Hematopoietic multipotent progenitor cell (in vitro differentiated cells): ENCODE results near the gene SPIRE2. TPM values are rescaled to one million over a fixed set of nuclear protein-coding genes. Genes with fewer than 3 reads are reported as not detected.
A peak's percentile ranks its signal among the peaks of the same experiment; 100 is the strongest.

Source experiments
- DNase-seq, 3 donors: peaks; one replicate each; pipeline ENCODE4 v3.0.0-alpha.2; 2011 to 2015; ENCODE audit warnings: low read depth in 2 of 3, low spot score in 2 of 3
- total RNA-seq: library from RNA; depleted of rRNA; stranded (reverse); fragments of >200 nt; gene quantifications from one replicate; pipeline ENCODE4 v1.2.3, GENCODE V29; 2012

The SPIRE2 gene
- total RNA-seq, 1 donor, result 0.54 TPM

DNA sequence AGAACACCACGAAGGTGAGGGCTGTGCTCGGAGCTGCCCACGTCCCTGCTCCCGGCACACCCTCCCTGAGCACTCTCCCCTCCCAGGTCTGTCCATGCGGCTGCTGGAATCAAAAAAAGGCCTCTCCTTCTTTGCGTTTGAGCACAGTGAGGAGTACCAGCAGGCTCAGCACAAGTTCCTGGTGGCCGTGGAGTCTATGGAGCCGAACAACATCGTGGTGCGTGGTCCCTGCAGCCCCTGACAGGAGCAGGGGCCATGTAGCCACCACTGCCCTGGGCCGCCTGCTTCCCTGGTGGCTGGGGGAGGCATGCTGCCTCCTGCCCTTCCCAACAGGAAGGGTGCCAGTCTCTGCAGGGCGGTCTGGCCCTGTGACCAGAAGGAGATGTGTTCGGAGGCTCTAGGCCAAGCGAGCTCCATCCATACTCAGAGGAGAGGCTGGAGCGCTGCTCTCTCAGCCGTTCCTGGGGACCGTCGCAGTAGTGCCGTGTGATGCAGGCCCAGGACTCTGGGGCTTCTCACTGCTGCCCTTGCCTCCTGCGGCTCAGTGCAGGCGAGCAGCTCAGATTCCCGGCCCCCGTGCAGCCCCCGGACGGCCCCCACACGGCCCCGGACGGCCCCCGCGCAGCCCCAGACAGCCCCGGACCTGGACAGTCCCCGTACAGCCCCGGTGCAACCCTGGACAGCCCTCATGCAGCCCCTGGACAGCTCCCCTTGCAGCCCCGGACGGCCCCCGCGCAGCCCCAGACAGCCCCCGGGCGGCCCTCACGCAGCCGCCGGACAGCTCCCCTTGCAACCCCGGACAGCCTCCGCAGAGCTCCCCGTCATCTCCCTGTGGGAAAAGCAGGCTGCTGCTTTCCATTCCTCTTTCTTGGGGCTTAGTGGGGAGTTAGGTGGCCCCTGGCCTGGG lies 65.6 kb downstream of the SPIRE2 start:
- DNase-seq, result no peak

DNA sequence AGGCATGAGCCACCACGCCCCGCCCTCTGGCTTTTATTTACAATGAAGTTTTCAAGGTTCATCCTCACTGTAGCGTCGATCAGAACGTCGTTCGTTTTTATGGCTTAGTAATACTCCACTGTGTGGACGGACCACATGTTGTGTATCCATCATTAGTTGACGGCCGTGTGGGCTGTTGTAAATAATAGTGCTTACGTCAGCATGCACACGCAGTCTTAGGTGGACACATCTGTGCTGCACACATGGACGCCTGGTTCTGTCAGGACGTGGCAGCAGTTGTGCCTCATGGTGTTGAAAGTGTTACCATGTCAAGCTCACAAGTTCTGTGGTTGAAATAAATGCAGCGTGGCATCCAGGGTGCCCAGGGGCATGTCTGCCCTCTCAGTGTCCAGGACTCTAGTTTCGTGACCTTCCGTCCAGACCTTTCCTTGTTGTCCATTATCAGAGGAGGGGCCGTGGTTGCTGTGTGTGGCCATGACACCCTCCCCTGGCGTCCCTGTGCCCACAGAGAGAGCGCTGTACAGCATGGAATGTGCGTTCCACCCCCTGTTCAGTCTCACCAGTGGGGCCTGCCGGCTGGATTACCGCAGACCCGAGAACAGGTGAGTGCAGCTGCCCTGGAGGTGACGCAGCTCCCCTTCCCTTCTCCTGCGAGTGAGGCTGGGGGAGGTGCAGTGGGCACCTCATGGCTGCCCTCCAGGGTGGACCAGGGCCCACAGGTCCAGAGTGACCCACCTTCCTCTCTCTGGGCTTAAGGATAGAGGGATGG lies 67.4 kb downstream of the SPIRE2 start:
- DNase-seq, result no peak

DNA sequence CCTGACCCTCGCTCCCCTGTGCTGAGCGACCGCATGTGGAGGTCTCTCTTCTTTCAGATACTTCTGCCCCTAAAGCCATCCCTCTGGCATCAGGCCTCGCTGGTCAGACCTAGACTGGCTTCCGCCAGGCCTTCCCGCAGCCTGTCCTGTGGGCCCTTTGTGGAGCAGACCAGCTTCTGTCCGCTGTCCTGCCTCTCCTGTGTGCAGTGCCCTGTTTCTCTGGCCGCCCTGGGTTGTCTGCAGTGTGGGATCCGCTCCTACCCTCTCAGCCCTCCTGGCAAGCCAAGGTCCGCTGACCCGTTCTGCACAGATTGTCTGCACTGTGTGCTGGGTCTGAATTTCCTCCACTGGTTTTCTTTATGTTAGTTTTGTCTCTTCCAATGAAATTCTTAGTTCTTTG lies 68.9 kb downstream of the SPIRE2 start:
- no peak for DNase-seq

DNA sequence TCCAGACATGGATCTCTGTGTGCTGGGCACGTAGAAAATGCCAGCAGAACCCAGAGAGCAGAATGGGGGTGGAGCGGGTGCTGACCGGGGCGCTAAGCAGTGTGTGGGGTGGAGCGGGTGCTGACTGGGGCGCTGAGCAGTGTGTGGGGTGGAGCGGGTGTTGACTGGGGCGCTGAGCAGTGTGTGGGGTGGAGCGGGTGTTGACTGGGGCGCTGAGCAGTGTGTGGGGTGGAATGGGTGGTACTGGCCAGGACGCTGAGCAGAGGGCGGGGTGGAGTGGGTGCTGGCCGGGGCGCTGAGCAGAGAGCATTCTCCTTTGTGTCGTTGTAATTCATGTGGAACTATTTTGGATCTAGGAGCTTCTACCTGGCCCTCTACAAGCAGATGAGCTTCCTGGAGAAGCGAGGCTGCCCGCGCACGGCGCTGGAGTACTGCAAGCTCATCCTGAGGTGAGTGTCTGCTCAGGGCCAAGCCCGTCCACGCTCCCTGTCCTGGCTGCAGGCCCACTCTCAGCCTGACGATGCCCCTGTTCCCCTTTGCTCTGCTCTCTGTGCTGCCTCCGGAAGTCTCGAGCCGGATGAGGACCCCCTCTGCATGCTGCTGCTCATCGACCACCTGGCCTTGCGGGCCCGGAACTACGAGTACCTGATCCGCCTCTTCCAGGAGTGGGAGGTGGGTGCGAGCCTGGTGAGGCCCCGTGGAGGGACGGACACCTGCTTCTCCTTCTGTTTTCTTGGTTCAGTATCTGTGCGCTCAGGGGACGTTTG lies 70.1 kb downstream of the SPIRE2 start:
- DNase-seq, result no peak

DNA sequence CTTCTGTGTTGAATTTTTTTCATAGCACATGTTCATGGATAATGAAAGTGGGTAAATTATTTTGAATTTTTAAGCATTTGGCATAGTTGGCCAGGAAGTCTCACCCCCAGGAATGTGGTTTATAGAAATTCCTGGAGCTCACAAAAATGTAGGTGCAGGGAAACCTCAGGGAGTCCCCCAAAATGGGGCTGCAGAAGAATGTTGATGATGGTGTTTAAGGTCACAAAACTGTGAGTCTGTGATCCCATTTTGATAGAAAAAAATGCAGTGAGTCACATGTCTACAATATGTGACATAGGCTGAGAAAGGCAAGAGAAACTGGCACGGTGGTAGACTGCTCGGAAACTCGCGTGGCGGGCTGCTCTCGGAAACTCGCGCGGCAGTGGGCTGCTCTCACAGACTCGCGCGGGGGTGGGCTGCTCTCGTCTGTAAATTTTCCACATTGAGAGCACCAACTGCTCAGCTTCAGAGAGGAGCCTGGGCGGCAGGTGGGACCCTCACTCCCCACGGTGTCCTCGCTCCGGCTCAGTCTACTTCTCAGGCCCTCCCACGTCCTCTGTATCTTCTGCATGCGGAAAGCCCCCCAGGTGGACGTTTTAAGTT lies 71.7 kb downstream of the SPIRE2 start:
- DNase-seq, result no peak

DNA sequence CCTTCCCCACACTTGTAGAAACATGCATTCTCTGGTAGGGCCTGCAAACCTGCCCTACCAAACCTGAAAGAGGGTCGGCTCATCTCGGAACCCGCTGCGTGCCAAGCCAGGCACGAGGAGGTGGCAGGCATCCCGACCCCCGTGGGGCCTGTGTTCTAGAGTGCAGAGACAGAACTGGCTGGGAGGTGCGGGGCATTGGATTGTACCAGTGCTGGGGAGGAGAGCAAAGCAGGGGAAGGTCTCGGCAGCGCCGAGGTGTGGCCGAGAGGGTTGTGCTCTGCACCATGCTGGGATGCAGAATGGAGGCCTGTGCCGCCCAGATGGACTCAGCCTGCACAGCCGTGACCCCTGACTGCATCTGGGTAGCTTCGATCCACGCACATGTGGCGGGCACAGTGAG lies 72.6 kb downstream of the SPIRE2 start:
- no peak for DNase-seq

DNA sequence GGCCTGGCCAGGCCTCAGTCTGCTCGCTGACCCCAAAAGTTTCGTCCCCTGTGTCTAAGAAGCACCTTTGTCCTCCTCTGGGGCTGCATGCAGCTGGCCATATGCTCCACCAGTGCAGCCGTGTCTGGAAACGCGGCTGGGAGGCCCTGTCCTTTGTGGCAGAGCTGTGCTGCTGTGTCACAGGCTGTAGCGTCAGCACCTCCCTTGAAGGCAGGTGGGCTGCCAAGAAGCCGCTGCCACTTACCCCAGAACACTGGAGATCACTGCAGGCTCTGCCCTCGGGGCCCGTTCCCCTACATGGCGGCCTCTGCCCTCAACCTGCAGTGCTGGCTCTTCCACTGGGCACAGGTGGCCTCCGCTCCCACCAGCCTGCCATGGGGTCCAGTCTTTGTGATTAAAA lies 74.7 kb downstream of the SPIRE2 start:
- no peak for DNase-seq

DNA sequence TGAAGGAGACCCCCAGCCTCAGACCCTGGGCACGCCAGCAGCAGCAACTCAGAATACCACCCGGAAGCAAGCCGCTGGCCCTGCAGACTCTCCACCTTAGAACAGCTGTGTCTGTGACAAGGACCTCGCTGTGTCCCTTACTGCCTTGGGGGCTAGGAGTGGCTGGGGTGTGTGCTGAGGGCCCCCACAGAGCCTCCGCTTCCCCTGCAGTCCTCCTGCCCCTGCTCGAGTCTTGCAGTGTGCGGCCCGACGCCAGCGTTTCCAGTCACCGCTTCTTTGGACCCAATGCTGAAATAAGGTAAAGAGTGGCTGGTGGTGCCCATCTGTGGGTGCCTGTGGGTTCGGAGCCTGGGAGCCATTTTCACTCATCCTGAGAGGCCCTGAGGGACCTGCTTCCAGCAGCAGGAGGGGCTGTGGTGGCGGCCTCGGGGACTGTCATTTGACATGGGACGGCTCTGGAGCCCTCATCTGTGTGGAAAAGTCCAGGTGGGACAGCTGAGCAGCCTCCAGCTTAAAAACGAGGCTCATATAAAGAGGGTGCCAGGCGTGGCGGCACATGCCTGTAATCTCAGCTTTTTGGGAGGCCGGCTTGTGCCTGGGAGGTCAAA lies 75.7 kb downstream of the SPIRE2 start:
- DNase-seq, result no peak

DNA sequence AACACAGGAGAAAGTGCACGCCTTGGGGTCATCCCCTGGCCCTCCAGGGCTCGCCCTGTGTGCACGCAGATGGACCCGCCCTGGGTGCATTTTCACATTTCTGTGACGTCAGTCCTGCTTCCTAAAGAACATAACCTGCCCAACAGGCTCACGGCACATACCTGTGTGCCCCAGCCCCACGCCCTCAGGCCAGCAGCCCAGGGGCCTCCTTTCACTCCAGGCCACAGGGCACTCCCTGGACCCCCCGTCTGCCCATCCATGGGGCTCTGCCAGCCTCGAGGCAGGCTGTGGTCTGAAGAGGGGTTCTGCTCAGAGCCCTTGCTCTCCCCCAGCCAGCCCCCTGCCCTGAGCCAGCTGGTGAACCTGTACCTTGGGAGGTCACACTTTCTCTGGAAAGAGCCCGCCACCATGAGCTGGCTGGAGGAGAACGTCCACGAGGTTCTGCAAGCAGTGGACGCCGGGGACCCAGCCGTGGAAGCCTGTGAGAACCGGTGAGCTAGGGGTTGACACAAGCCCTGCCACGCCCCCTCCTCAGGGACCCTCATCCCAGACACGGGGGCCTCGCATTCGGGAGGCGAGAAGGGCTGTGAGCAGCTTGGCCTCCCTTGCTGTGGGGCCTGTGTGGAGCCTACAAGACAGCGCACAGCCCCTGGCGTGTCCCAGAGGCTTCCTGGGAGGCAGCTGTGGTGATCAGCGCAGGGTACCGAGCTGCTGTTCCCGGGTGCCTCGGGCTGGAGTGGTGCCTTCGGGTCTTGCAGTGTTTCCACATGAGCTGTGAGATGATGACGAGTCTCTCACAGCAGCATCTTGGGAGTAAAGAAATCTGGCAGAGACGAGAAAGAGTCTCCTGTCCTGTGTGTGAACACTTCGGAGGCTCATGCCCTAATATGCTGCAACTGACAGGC lies 76.6 kb downstream of the SPIRE2 start:
- DNase-seq, result no peak

DNA sequence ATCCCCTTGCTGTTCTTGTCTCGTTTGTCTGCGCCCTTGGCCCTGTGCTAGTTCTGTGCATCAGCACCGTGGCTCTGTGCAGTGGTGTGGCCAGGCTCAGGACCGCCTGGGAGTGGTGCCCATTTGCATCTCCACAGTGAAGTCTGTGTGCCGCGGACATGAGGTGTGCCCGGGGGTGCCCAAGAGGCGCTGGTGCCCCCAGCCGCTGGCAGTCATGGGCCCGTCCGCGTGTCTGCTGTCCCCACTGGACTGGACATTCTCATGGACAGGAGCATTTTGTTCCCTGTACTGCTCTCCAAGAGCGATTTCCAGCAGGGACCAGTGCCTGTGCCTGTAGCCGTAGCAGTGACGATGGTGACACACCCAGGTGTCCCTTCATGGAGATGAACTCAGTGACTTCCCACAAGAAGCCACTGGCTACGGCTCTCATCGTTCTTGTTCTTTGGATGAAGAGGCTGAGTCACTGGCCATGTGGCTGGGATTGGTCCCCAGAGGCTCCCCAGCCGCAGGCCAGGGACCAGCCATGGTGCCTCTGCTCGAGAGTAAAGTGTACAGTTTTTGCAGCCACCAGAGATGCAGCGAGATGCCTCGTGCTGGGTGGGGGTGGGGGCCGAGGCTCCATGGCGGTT lies 77.3 kb downstream of the SPIRE2 start:
- DNase-seq, result no peak

DNA sequence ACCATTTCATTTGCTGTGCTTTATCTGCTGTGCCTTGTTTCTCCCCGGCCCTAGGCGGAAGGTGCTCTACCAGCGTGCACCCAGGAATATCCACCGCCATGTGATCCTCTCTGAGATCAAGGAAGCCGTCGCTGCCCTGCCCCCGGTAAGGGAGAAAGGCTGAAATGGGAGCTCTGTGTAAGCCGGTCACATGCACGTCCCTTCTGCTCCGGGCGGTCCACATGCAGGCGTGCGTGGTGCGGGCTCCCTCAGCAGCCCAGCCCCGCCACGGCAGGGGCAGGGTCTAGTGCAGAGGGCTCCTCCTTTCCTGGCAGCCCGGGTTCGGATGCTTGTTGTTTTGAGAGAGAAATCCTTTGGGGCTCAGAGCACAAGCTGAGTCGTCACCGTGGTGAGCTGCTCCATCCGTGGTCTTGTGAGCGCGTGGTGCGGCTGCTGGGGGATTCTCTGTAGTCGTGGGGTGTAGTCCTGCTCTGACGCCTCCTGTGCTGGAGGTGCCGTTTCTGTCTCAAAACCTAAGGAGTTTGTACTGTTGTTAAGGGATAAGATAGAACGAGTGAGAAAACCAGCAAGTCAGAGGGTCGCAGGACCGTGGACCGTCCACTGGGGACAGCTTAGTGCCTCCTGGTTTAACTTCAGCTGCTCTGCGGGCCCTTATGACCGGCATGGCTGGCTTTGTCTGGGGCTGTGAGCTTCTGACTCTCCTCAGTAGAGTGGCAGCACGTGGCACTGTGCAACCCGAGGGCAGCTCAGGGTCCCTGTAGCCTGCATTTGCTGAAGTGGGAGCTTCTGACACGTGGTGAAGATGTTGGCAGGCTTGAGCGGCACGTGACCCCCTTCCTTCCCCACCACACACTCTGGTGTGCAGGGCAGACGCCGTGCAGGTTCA lies 78.1 kb downstream of the SPIRE2 start:
- no peak for DNase-seq

DNA sequence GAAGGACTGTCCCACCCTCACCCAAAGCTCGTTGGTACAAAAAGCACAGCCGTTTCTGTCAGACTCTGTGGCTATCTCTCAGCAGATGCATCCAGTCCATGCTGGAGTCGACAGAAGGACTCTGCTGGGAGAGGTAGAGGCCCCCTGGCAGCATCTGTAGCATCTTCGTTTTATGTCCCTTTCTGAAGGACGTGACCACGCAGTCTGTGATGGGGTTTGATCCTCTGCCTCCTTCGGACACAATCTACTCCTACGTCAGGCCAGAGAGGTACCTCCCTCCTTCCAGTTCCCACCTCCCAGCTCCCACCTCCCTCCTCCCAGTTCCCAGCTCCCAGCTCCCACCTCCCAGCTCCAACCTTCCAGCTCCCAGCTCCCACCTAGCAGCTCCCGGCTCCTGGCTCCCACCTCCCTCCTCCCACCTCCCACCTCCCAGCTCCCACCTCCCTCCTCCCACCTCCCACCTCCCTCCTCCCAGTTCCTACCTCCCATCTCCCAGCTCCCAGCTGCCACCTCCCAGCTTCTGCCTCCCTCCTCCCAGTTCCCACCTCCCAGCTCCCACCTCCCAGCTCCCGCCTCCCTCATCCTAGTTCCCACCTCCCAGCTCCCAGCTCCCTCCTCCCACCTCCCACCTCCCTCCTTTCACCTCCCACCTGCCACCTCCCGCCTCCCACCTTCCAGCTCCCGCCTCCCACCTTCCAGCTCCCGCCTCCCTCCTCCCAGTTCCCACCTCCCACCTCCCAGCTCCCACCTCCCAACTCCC lies 79.0 kb downstream of the SPIRE2 start:
- DNase-seq, result no peak

DNA sequence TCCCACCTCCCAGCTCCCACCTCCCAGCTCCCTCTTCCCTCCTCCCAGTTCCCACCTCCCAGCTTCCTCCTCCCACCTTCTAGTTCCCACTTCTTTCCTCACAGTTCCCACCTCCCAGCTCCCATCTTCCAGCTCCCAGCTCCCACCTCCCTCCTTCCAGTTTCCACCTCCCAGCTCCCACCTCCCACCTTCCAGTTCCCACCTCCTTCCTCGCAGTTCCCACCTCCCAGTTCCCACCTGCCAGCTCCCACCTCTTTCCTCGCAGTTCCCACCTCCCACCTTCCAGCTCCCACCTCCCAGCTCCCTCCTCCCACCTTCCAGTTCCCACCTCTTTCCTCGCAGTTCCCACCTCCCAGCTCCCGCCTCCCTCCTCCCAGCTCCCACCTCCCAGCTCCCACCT lies 80.0 kb downstream of the SPIRE2 start:
- no peak for DNase-seq

DNA sequence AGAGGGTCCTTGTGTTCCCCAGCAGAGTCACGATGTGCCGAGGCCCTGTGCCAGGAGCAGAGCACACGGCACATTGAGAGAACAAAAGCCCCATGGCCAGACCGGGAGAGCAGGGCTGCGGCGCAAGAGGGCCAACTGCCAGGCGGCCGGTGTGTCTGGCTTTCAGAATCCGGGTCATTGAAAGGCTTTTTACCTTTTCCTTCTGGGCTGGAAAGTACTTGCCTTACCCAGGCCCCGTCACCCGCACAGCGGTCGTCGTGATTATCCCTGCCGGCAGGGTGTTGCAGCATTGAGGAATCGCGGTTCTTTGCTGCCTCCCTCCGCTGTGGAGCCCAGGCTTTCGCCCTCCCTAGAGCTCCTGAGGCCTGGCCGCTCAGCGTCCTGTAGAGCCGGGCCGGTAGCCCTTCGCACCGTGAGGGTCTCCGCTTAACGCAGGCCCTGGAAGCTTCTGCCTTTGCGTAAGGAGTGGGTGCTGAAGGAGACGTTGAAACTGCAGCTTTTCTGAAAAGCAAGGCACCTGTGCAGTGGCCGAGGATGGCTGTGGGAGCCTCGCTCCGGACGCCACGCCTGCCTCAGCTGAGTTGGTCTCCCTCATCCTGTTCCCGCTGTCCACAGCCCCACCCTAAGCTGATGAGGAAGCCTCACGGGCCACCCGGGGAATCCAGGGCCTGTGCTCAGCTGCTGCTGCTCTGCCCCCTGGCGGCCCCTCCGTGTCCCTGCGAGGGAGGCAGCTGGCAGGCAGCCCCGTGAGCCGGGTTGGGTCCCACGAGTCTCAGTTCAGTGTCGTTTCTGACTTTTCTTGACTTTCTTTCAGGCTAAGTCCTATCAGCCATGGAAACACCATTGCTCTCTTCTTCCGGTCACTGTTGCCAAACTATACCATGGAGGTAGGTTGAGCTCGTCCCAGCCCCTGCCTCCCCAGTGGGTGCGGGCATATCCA lies 81.8 kb downstream of the SPIRE2 start:
- DNase-seq, result peak; percentile 46 to 67 (median 63)

DNA sequence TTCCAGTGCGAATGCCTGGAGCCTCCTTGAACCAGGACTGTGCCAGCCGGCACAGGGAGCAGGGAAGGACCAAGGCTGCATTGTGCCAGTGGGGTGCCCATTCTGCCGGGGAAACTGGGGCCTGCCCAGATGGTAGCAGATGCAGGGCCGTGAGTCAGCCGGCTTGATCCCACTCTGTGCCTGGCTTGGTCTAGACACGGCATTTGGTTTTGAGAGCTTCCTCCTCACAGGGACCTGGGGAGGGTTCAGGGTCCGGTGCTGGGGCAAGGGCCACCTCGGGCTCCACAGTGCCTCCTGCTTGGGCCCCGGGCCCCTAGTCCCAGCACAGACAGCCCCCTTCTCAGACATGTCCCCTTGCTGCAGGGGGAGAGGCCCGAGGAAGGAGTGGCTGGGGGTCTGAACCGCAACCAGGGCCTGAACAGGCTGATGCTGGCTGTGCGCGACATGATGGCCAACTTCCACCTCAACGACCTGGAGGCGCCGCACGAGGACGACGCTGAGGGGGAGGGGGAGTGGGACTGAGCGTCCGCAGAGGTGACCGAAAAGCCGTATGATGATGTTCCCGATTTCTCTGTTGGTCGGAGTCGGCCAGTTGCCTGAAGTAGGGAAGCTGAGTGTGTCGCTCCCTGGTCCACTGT lies 82.6 kb downstream of the SPIRE2 start:
- DNase-seq, result no peak

DNA sequence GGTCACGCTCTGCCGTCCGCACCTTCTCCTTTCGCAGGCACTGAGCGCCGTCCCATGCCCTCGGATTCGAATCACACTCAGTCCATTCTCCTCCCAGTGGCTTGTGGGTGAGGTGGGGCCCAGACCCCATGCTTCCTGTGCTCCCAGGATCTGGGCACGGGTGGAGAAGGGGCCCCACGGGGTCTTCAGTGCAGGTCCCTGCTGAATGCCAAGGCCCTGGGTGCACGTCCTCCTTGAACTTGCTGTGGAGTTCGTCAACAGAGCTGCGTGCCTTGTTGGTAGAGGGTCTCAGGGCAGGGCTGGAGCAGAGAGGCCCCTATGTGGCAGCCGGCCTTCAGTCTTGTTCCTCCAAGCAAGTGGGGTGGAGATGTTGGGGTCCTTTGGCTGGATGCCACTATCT lies 83.1 kb downstream of the SPIRE2 start:
- DNase-seq, result no peak
